DND-41 (cell line): ENCODE data around the gene ZNF519.
A peak's percentile ranks its signal among the peaks of the same experiment; 100 is the strongest.
"Not testable (repeated sequence)": the region's sequence is repeated elsewhere in the genome, so short reads cannot be mapped to it uniquely, and the experiment has no call there.

ENCODE experiments used
- ATAC-seq: fragments of 200-7000 bp; cut with Tn5 transposase; 3 replicates; pipeline ENCODE4 v1.9.1; 2021; ENCODE audit warnings: low read depth; ENCODE audit not compliant: insufficient read depth
- DNase-seq: peaks from one replicate; pipeline ENCODE4 v3.0.0-alpha.2; 2020
- H2AFZ ChIP-seq: 2 replicates; pipeline ENCODE4 v1.6.0; 2012; ENCODE audit warnings: low read depth, low read length
- H3K27ac ChIP-seq: 2 replicates; pipeline ENCODE4 v1.5.1; 2012; ENCODE audit warnings: low read length, inconsistent platforms
- H3K27me3 ChIP-seq: fragments of 200-600 bp; sonication (generic); 2 replicates; pipeline ENCODE4 v1.6.0; 2012; ENCODE audit warnings: low read length, mild to moderate bottlenecking, inconsistent platforms; ENCODE audit not compliant: insufficient read depth, poor library complexity
- H3K36me3 ChIP-seq: 2 replicates; pipeline ENCODE4 v1.5.1; 2012; ENCODE audit warnings: low read length, inconsistent platforms; ENCODE audit not compliant: insufficient read depth
- H3K4me1 ChIP-seq: 2 replicates; pipeline ENCODE4 v1.5.1; 2012; ENCODE audit warnings: mild to moderate bottlenecking, low read length; ENCODE audit not compliant: insufficient read depth
- H3K4me2 ChIP-seq: 2 replicates; pipeline ENCODE4 v1.6.0; 2012; ENCODE audit warnings: mild to moderate bottlenecking, moderate library complexity, low read length, inconsistent platforms; ENCODE audit not compliant: insufficient read depth
- H3K4me3 ChIP-seq, 2 experiments: fragments of 200-600 bp in 1 of 2; shearing (Covaris generic) in 1 of 2; 2 replicates each; pipeline ENCODE4 v1.5.1; 2012 to 2016; ENCODE audit warnings: inconsistent platforms in 2 of 2, low read length in 2 of 2, mild to moderate bottlenecking in 2 of 2, low read depth in 1 of 2, moderate library complexity in 1 of 2
- H3K79me2 ChIP-seq: 2 replicates; pipeline ENCODE4 v1.6.0; 2012; ENCODE audit warnings: low read length, inconsistent platforms; ENCODE audit not compliant: insufficient read depth
- H3K9ac ChIP-seq: 2 replicates; pipeline ENCODE4 v1.6.0; 2012; ENCODE audit warnings: low read depth, mild to moderate bottlenecking, inconsistent platforms, low read length, moderate library complexity
- H3K9me3 ChIP-seq: 2 replicates; pipeline ENCODE4 v1.5.1; 2012; ENCODE audit warnings: low read length, moderate library complexity, mild to moderate bottlenecking, inconsistent platforms; ENCODE audit not compliant: insufficient read depth, severe bottlenecking
- H4K20me1 ChIP-seq: 2 replicates; pipeline ENCODE4 v1.6.0; 2012; ENCODE audit warnings: low read length; ENCODE audit not compliant: insufficient read depth
- CTCF ChIP-seq: IDR thresholded peaks from 2 replicates; pipeline ENCODE4 v1.5.1; 2012; ENCODE audit warnings: borderline replicate concordance, low read length, moderate library complexity, mild to moderate bottlenecking; ENCODE audit not compliant: poor library complexity, severe bottlenecking; ENCODE audit errors: extremely low read depth
- EZH2 ChIP-seq: IDR thresholded peaks from 3 replicates; pipeline ENCODE4 v1.6.1; 2012; ENCODE audit warnings: borderline replicate concordance, low read depth, mild to moderate bottlenecking, moderate library complexity, low read length, inconsistent platforms; ENCODE audit not compliant: severe bottlenecking

Gene ZNF519

DNA sequence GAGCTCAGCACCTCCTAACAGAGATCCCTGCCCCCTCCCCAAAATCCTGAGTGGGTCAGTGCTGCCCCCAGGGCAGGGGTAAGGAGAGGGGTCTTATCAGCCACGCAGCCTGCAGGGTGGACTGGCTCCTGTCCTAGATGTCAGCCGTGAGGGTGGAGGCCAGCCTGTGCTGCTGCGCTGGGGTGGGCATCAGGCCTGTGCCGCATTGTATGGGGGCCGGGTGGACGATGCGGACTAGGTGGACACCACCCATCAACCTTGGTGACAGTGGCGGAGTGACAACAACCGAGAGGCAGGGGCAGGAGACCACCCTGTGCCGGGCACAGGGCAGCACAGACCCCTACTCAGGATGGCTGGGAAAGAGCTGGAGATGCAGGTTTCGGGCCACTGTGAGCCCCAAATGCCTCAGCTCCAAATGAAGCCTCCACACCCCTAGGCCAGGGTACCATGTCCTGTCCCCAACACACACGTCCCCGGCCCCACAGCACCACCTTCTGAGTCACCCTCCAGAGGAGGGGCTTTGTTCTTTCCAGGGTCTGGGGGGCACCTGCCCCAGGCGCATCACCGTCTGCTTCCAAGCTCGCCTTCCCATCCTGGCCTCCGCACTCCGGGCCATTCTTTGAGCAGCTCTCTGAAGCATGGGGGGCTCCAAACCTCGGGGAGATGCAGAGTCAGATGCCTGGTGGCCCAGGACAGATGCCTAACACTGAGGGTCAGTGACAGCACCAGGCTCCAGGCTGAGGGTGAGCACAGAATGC lies 13.5 kb upstream of the ZNF519 start:
- DNase-seq, ATAC-seq, H3K36me3 ChIP-seq, H3K4me3 ChIP-seq, H2AFZ ChIP-seq, H3K27me3 ChIP-seq, H3K4me1 ChIP-seq, H3K9me3 ChIP-seq, H3K79me2 ChIP-seq, H3K27ac ChIP-seq, H3K4me2 ChIP-seq, H4K20me1 ChIP-seq, H3K9ac ChIP-seq: not testable (repeated sequence)

GRCh38 chr18:14145021-14145420 lies 12.8 kb upstream of the ZNF519 start:
- H3K27me3 ChIP-seq, H3K27ac ChIP-seq, H2AFZ ChIP-seq, H3K4me1 ChIP-seq, H3K36me3 ChIP-seq, H3K9ac ChIP-seq, H3K79me2 ChIP-seq, DNase-seq, H3K9me3 ChIP-seq, H3K4me3 ChIP-seq, H4K20me1 ChIP-seq, H3K4me2 ChIP-seq, ATAC-seq: not testable (repeated sequence)

GRCh38 chr18:14144628-14144895 lies 12.3 kb upstream of the ZNF519 start:
- Histone ChIP-seq H3K79me2 (no peaks in the 10 kb centered on the region), H2AFZ (no peak overlapping the region), H3K4me1 (no peaks in the 10 kb centered on the region), H3K27me3 (no peaks in the 10 kb centered on the region), H3K9ac (no peak overlapping the region), H4K20me1 (no peaks in the 10 kb centered on the region), H3K4me2 (no peak overlapping the region), H3K9me3 (no peaks in the 10 kb centered on the region), H3K27ac (no peak overlapping the region), H3K4me3 (no peak overlapping the region), H3K36me3 (no peaks in the 10 kb centered on the region)
- TF ChIP-seq CTCF: no peak
- no peak for TF ChIP-seq EZH2
- DNase-seq (no peak), ATAC-seq (no peak)

DNA sequence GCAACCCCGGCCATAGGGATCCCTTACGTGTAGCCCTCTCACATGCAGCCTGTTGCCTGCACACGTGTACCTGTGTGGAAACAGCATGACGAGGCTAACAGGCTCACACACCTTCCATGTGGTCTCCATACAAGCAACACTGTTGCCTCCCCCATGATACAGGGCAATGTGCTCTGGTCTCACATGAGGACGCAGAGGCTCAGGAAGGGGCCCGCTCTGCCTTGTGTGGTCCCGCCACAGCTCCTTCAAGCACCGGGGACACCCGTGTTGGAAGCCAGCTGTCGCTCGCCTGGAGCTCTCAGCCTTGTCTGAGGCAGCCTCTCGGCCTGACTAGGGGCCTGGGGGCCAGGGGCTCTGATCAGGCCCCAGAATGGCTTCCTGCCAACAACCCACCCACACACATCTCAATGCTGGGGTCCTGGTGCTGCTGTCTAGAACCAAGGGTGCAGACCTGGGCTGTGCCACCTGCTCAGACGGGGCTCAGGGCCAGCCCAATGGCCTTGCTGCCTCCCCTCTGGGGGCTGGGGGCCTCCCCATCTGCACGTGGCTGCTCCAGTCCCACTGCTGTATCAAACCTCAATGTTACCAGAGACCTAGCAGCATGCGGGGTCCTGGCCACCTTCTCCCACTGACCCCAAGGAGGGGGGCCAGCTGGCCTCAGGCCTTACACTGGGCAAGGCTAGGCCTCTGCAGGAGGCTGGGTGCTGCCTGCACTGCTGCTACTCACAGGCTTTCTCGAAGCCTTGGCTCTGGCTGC lies 11.8 kb upstream of the ZNF519 start:
- H3K4me1 ChIP-seq, H4K20me1 ChIP-seq, H3K79me2 ChIP-seq, ATAC-seq, H3K9ac ChIP-seq, H3K4me3 ChIP-seq, DNase-seq, H3K9me3 ChIP-seq, H3K4me2 ChIP-seq, H3K27ac ChIP-seq, H3K36me3 ChIP-seq, H3K27me3 ChIP-seq, H2AFZ ChIP-seq: not testable (repeated sequence)

DNA sequence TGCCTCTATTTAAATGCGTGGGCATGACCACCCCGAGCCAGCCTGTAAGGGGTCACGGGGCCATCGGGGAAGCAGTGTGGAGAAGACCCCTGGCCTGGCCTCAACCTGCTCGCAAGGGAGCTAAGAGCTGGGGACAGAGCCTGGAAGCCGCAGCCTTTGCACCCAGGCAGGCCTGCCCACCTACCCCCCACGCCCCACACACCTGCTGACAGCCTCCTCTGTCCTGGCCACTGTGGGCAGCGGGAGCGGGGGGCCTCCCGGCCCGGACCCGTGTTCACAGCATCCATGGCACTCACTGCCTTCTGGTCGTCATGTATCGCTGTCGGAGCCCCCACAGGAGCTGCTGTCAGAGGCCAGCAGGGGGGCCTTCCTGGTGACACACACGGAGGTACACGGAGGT lies 11.2 kb upstream of the ZNF519 start:
- not testable (repeated sequence) for DNase-seq, H3K79me2 ChIP-seq, H3K4me3 ChIP-seq, H3K27ac ChIP-seq, H3K9ac ChIP-seq, H4K20me1 ChIP-seq, H3K9me3 ChIP-seq, H3K4me1 ChIP-seq, H2AFZ ChIP-seq, H3K4me2 ChIP-seq, H3K27me3 ChIP-seq, H3K36me3 ChIP-seq
- 0 out of 3 replicates have a peak, but pooled peaks have one; percentile 5 for ATAC-seq

DNA sequence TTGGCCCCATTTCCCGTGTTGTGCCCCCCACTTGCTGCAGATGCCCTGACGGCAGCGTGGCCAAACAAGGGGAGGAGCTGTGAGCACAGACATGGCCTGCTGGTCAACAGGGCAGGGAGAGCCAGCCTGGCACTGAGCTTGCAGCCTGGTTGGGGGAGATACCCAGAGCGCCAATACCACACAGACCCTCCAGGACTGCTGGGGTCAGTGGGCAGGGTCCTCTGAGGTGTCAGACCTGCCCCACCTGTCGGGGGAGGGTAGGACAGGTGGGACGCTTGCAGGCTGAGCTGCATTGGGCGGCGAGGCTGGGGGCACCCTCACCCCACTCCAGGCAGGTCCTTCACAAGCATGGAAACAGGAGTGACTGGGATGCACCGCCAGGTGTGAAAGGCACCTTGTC lies 9.9 kb upstream of the ZNF519 start:
- not testable (repeated sequence) for H3K79me2 ChIP-seq, H4K20me1 ChIP-seq, H2AFZ ChIP-seq, DNase-seq, H3K27ac ChIP-seq, H3K36me3 ChIP-seq, H3K27me3 ChIP-seq, H3K4me1 ChIP-seq, ATAC-seq, H3K4me3 ChIP-seq, H3K9me3 ChIP-seq, H3K9ac ChIP-seq, H3K4me2 ChIP-seq

DNA sequence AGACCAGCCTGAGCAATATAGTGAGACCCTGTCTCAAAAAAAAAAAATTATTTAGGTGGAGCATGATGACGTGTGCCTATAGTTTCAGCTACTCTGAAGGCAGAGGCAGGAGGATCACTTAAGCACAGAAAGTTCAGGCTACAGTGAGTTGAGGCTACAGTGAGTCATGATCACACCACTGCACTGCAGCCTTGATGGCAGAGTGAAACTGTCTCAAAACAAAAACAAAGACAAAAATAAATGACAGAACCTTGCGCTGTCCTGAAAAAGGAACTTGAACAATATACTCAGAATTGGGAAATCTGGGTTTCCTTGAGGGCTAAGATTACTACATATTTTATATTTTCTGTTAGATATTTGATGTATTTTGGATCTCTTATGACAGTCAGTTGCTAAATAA lies 7.3 kb upstream of the ZNF519 start:
- H3K27me3 ChIP-seq, DNase-seq, H3K36me3 ChIP-seq, H3K4me1 ChIP-seq, H3K9me3 ChIP-seq, H3K27ac ChIP-seq, H2AFZ ChIP-seq, H3K4me3 ChIP-seq, H3K4me2 ChIP-seq, H3K9ac ChIP-seq, H3K79me2 ChIP-seq, H4K20me1 ChIP-seq: not testable (repeated sequence)
- ATAC-seq: peak; percentile 44; the same call in 1 of the 3 replicates
